GM19467 (cell line): ENCODE measurements around the gene C1QTNF2.

ENCODE experiments used
- ATAC-seq: cut with Tn5 transposase; IDR thresholded peaks from one replicate; pipeline ENCODE4 v1.9.1; 2021; ENCODE audit warnings: mild to moderate bottlenecking, moderate library complexity; ENCODE audit not compliant: unreplicated experiment

C1QTNF2 gene

DNA sequence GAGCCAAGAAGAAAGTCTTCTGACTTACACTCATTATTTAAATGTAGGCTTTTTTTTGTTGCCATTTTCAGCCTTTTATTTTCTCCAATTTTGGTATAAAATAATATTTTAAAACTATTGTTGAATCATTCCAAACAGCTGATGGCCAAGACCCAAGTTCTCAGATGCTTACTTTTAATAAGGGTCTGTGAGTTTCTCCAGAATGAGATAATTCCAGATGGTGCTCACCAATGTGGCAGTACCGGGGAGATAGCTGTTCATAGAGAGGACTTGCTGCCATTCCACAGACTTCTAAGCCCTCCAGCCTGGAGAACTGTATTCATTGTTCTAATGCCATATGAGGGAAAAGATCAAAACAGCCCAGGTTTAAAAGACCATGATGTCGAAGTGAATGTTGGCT, 5.3 kb upstream of the C1QTNF2 start:
- no peak for ATAC-seq

DNA sequence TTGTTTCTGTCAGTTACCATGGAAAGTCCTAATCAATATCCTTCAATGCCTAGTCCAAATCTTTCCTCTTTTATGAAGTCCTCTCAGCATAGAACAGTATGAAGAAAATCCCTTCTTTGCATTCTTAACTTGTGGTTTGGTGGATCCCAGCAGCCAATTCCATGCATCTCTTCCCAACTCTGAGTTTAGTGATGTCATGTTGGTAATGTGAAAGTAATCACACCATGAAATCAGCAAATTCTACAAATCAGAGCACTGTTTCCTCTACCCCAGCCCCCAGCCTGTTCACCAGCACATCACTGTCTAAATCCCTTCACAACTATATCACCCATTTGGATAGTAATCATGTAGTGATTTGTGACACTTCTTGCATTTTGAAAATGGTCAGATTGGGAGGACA, 4.7 kb upstream of the C1QTNF2 start:
- no peak for ATAC-seq

GRCh38 chr5:160371294-160371693, 868 bp upstream of the C1QTNF2 start:
- no peak for ATAC-seq

DNA sequence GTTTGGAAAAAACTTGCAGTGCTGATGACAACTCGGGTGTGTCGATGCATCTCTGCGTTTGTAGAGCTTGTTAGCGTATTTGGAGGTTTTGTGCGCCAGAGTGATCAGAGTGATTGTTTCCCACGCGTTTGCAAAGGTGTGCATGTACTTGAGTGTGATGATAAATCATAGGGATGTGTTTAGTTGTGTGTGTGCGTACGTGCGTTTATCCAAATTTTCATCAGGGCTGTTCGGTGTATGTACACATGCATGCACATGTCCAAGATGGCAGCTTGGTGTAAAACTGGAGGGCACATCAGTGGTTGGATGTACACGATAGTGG, 248 bp upstream of the C1QTNF2 start:
- ATAC-seq: no peak

GRCh38 chr5:160367885-160368284, 2.5 kb downstream of the C1QTNF2 start:
- no peak for ATAC-seq

DNA sequence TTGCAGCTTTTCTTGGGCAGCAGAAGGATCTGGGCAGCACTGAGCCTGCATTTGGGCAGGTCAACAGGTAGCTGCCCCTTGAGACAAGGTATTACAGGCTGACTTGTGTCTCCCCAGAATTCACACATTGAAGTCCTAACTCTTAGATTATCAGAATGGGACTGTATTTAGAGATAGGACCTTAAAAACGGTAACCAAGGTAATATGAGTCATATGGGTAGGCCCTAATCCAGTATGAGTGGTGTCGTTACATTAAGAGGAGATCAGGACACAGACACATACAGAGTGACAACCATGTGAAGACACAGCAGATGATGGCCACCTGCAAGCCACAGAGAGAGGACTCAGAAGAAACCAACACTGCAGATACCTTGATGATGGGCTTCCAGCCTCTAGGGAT, 3.2 kb downstream of the C1QTNF2 start:
- no peak for ATAC-seq

GRCh38 chr5:160366230-160366629, 4.2 kb downstream of the C1QTNF2 start:
- ATAC-seq: no peak

DNA sequence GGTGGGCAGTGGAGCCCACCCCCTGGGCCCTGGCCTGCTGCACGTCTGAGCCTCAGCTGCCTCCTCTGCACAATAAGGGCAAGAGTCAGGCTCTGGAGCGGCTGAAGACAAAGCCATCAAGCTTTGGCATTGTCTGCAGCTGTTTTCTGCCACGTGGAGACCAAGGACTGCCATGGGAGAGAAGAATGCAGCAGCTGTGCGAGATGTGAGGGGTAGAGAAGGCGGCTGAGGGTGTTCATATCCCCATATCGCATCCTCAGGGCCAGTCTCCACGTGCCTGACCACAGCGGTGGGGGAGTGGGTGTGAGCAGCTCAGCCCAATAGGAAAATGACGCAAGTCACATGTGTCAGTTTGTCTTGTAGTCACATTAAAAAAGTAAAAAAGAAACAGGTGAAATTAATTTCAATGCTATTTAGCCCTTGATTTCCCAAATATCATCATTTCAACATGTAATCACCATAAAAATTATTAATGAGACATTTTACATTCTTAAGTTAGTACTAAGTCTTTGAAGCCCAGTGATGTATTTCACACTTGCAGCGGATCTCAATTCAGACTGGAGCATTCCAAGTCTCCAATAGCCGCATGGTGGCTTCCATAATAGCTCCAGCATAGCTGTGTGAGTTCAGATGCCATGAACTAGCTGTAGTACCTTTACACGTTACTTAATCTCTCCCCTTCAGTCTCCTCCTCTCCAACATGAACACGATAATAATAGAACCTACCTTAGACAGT, 6.6 kb downstream of the C1QTNF2 start:
- no peak for ATAC-seq

GRCh38 chr5:160363211-160363610, 7.2 kb downstream of the C1QTNF2 start:
- ATAC-seq: no peak

DNA sequence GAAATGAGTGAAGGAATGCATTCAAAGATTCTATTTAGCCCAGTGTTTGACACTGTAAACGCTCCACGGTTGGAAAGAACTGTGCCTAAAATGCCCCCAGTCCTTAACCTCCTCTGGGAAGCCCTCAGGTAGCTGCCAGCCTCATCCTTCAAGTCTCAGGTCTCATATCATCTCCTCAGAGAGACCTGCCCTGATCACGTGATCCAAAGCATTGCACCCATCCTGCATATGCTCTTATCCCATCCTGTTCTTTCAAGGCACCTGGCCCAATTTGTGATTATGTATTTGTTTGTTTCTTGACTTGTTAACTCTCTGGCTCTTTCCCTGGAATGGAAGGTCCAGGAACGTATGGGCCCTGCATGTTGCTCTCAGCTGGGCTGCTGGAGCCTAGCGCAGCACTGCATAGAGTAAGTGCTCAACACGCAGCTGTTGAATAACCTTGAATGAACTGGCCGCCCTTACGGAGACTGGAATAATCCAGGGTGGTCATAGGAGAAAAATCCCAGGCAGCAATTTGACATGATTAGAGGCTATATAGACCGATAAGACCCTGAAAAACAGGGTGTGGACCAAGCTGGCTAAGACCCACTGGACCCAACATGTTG, 8.7 kb downstream of the C1QTNF2 start:
- no peak for ATAC-seq

DNA sequence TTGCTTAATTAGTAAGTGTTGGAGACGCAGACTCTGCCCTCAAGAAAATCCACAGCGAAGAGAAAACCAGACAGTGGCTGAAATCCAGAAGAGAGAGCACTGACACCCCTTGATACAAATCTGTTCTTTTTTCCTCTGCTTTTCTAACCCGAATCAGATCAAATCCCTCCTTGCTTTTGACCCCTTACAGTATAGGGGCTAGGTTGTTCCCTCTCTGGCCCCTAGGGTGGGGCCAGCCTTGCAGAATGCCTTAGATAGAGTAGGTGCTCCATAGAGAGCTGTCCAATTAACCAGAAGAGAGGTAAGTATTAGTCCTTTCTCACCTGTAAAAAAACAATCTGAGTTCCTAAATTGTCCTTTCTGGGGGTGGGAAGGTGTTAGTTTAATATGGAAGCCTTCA, 10.1 kb downstream of the C1QTNF2 start:
- no peak for ATAC-seq

- ATAC-seq: no peak
These were observed 10.6 kb downstream of the C1QTNF2 start for GRCh38 chr5:160359816-160360215.

GRCh38 chr5:160359242-160359641, 11.2 kb downstream of the C1QTNF2 start:
- ATAC-seq: no peak

DNA sequence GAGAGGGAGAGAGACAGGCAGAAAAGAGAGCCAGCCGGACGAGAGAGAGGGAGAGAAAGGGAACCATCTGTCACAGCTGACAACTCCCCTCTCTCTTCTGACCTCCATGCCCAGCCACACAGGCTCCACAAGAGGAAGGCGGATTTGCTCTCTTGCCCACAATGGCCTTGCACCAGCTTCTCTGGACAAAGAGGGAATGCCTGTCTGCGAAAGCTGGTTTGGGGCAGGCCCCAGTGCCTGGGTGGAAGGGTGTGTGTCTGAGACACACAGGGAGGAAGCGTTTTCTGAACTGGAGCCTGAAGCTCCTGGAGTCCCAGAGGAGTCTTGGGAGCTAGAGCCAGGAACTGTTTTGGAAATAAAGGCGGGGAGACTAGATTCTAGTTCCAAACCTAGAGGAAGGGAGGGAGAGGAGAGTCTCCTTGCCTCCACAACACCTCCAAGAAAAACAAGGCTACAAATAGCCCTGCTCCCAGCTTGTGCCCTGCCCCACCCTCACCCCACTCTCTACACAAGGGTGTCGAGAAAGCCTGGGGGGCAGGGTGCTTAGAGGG, 12.5 kb downstream of the C1QTNF2 start:
- ATAC-seq: no peak

DNA sequence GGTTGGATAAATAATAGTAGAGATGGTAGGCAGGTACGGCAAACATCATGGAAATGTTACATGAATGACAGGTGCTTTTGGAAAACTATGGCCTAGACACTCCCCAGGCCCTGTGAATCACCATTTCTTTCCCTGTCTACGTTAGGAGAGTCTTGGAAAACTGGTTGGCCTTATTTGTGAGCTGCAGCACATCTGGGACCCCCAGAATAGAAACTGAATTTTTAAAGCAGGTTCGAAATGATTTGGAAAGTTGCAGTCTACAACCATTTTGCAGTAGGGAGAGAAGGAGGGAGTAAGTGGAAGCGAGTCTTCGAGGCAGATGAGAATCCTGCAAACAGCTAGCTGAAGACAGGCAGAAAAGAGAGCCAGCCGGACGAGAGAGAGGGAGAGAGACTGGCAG, 13.0 kb downstream of the C1QTNF2 start:
- no peak for ATAC-seq

GRCh38 chr5:160356550-160357347, 13.7 kb downstream of the C1QTNF2 start:
- ATAC-seq: no peak

DNA sequence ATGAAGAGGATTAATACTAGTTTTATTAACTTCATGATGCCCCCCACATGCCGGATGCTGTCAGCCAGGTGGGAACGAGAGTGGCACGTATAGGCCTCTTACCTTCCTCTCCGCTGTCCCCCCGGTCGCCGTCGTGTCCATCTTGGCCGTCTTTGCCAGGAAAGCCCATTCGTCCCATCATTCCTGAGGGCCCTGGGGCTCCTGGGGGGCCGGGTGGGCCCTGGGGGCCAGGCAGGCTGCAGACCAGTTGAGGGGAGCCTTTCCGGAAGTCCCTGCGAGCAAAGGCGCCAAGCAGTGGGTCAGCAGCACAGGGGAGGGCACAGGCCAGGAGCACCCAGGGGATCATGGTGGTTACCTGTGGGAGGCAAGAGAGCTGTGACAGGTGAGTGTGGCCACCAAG, 15.8 kb downstream of the C1QTNF2 start:
- ATAC-seq: no peak

DNA sequence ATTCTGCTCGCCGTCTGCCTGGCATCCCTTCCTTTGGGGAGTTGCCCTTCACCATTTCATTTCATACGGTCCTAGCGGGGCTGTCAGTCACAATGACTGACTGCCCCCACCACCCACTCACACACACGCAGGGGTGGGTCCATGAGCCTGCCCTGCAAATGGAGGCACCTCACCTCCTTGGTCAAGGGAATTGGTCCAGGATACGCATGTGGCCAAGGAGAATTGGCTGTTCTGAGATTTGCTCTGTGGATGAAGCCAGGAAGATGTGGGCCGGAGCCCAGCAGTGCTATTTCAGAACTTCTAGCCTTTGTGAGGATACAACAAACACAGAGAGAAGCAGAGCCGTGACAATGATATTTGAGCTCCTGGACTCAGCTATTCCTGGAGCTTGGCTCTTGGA, 17.0 kb downstream of the C1QTNF2 start:
- no peak for ATAC-seq

DNA sequence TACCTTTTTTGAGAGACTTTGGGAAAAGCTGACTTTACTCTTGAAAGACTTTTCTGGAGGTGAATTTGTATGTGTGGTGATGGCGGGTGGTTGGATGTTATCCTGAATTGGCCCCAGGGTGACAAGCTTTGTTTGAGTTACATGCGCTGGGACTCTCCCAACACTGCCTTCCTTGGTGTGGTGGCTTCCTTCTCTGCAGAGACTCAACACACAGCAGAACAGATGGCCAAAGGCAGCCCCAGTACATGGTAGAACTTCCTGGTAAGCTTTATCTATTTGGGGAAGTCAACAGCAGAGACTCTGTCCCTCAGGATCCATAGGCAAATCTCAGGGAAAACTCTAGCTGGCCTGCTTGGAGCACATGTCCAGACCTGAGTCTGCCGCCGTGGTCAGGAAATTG, 18.1 kb downstream of the C1QTNF2 start:
- no peak for ATAC-seq

DNA sequence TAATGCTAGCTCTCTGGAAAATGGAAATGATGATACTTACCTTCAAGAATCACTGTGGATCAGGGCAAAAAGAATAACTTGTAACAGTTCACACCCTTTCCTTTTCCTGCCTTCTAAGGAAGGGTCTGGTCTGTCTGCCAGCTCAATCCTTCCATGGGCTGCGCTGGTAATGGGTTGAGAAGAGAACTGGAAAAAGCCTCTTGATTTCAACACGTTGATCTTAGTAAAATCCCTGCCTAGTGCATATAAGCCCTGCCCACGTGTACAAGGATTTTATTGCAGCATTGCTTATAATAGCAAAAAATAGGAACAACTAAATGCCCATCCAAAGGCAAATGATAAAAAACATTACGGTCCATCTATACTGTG, 20.5 kb downstream of the C1QTNF2 start:
- no peak for ATAC-seq

GRCh38 chr5:160349249-160349934, 21.0 kb downstream of the C1QTNF2 start:
- no peak for ATAC-seq
